ENCODE measurements around the gene TRPC6.

- TF ChIP-seq CTCF (IDR thresholded peaks at IDR 0.05; ENCODE audit: low read depth, low read length) = no peak
- no peak for TF ChIP-seq EZH2phosphoT487 (IDR thresholded peaks at IDR 0.05; ENCODE audit: low read depth)
Measured at GRCh38 chr11:101523193-101523592, 60.6 kb downstream of the TRPC6 start.
